Vagina (tissue), 2 donors: ENCODE results near the gene WTIP. TPM values are rescaled to one million over a fixed set of nuclear protein-coding genes. Genes with fewer than 3 reads are reported as not detected.

Experiments
- DNase-seq, 2 donors: peaks; one replicate each; pipeline ENCODE4 v3.0.0-alpha.2; 2017; ENCODE audit errors: extremely low spot score in 2 of 2
- H3K27ac ChIP-seq: fragments of 200-600 bp; sonication (generic); one replicate; pipeline ENCODE4 v1.5.1; 2019
- H3K27me3 ChIP-seq: fragments of 200-600 bp; sonication (generic); one replicate; pipeline ENCODE4 v1.5.1; 2019
- H3K36me3 ChIP-seq, 2 donors: fragments of 200-600 bp; sonication (generic); one replicate each; pipeline ENCODE4 v1.5.1; 2017 to 2019
- H3K4me1 ChIP-seq: fragments of 200-600 bp; sonication (generic); one replicate; pipeline ENCODE4 v1.5.1; 2019
- H3K4me3 ChIP-seq, 2 donors: fragments of 200-600 bp; sonication (generic); 1 replicate in 1 of 2; 2 replicates in 1 of 2; pipeline ENCODE4 v1.5.1; 2016 to 2019
- H3K9me3 ChIP-seq: fragments of 200-600 bp; sonication (generic); one replicate; pipeline ENCODE4 v1.5.1; 2019
- POLR2A ChIP-seq, 2 donors: fragments of 450-650 bp; IDR thresholded peaks; one replicate each; pipeline ENCODE4 v1.6.1; 2017; ENCODE audit warnings: antibody characterized with exemption in 2 of 2, mild to moderate bottlenecking in 2 of 2, moderate library complexity in 2 of 2
- POLR2AphosphoS5 ChIP-seq, 2 donors: sonication (generic); formaldehyde crosslinking; IDR thresholded peaks; one replicate each; pipeline ENCODE4 v1.9.0; 2017; ENCODE audit warnings: antibody characterized with exemption in 2 of 2, mild to moderate bottlenecking in 2 of 2, low read depth in 1 of 2; ENCODE audit not compliant: insufficient read depth in 1 of 2
- intact Hi-C: fragments of 100-400 bp; cut with DNase I; formaldehyde crosslinking; loops from one replicate; pipeline ENCODE4 v1.15.1; 2023
- total RNA-seq: library from RNA; depleted of rRNA; stranded (reverse); fragments of >200 nt; gene quantifications from one replicate; pipeline ENCODE4 v1.2.3, GENCODE V29; 2016
- TF ChIP-seq, protein P1 (sequence below), 3 experiments: fragments of 450-650 bp in 2 of 3; fragments of 200-600 bp in 1 of 3; sonication (generic) in 1 of 3; IDR thresholded peaks; one replicate each; pipeline ENCODE4 v1.5.1; 2017 to 2019; ENCODE audit warnings: antibody characterized with exemption in 3 of 3, mild to moderate bottlenecking in 2 of 3, moderate library complexity in 2 of 3

The WTIP gene
- 7.6 TPM for total RNA-seq

DNA sequence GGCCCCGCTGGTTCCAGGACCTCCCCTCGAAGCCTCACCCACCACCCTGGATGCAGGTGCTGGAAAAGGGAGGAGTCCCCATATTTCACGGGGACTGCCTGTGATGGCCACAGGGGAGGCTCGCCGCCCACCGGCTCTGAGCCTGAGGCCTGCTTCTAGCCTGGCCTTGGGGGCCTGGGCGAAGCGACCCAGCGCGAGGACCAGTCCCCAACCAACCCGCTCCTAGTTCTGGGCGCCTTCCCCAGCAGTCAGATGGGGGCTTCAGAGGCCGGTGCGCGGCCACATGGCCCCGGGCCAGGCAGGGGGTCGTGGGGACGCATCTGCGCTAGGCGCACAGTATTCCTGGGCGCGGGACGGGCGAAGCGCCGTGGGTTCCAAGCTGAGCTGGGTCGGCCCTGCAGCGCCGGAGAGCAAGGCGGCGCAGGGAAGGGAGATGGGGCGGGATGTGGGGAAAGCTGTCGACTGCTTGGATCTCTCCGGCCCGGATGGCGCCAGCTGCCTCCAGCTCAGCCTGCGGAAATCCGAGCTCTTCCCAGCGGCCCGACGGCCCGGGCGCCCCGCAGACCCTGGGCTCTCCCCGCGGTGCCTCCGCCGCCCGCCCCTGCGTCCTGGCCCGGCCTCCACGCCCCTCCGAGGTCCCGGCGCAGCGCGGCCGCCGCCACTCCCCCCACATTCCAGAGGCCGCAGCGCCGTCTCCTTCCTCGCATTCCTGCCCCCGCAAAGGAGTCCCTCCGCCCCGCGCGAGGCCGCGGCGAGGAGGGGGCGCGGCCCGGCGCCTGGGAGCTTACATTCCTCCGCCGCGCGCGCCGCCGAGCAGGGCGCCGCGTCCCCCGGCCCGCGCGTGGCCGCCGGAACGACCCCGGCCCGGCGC lies at the start of gene WTIP:
Gene WTIP (plus strand): TSS at position 788 of the 871 bp plus-strand sequence. CDS start 217 bp downstream, outside the sequence.
- Histone ChIP-seq H3K27ac (peak within 1 kb of the TSS; percentile 85), H3K4me3 (peak within 1 kb of the TSS; percentile 63 to 87), H3K4me1 (peaks cover 29% of the 10 kb centered on the region), H3K36me3 (no peaks in the 10 kb centered on the region), H3K9me3 (no peaks in the 10 kb centered on the region), H3K27me3 (no peaks in the 10 kb centered on the region)
- no peak for DNase-seq
- intact Hi-C loops, result no loop called here
- TF ChIP-seq POLR2AphosphoS5 (IDR thresholded peaks at IDR 0.05; ENCODE audit: insufficient read depth in 1 of 2, low read depth in 1 of 2), result peak in 1 of 2 donors; percentile 42
- TF ChIP-seq, protein P1, sequence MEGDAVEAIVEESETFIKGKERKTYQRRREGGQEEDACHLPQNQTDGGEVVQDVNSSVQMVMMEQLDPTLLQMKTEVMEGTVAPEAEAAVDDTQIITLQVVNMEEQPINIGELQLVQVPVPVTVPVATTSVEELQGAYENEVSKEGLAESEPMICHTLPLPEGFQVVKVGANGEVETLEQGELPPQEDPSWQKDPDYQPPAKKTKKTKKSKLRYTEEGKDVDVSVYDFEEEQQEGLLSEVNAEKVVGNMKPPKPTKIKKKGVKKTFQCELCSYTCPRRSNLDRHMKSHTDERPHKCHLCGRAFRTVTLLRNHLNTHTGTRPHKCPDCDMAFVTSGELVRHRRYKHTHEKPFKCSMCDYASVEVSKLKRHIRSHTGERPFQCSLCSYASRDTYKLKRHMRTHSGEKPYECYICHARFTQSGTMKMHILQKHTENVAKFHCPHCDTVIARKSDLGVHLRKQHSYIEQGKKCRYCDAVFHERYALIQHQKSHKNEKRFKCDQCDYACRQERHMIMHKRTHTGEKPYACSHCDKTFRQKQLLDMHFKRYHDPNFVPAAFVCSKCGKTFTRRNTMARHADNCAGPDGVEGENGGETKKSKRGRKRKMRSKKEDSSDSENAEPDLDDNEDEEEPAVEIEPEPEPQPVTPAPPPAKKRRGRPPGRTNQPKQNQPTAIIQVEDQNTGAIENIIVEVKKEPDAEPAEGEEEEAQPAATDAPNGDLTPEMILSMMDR (IDR thresholded peaks at IDR 0.05), result no peak

DNA sequence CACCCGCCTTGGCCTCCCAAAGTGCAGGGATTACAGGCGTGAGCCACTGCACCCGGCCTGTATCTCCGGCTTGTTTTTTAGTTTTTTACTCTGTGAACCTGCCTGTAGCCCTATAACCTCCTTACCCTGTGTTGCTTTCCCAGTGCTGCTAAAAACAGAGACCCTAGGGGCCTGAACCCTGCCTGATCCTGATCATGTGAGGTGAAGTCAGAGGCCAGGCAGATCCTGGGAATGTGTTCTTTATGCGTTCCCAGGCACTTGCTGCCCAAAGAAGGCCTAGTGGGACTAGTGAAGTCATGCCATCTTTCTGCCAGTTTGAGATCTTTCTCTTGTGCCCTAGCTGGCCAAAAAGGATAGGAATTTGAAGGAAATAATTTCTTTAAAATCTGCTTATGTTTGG lies 48.8 kb upstream of the WTIP start:
- peak in 1 of 2 donors; percentile 44 for TF ChIP-seq POLR2AphosphoS5 (IDR thresholded peaks at IDR 0.05; ENCODE audit: insufficient read depth in 1 of 2, low read depth in 1 of 2)
- no peak for TF ChIP-seq POLR2A (IDR thresholded peaks at IDR 0.05)
- TF ChIP-seq, protein P1 (IDR thresholded peaks at IDR 0.05), result no peak
- peaks cover 0 to 40% of the 10 kb centered on the region in 2 donors for H3K36me3 ChIP-seq
- H3K27ac ChIP-seq, result peak overlapping the region; percentile 78
- H3K4me1 ChIP-seq, result peaks cover 44% of the 10 kb centered on the region
- H3K9me3 ChIP-seq, result no peaks in the 10 kb centered on the region
- DNase-seq, result no peak
- no peaks in the 10 kb centered on the region for H3K27me3 ChIP-seq
- intact Hi-C loops, result loop anchor here (5.0 kb wide), 1 partner anchor 45 kb away; no protein-coding TSS in a partner anchor
- H3K4me3 ChIP-seq, result no peak overlapping the region

DNA sequence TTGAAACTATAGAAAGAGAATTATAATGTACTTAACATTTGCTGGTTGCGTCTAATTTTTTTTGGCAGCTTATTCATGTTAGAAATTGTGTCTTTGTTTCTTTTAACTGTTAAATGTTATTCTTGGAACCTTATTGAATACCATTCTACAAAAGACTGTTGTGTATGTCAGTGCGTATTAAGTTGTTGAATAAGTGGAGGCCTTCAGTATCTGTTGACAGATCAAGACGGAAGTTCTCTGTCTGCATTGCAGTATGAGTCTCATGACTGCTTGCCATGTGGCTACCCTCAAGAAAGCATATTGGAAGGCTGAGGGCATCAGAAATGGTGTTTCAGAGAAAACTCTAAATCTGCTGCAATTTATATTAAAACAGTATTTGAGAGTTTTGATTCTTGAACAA lies 44.8 kb upstream of the WTIP start:
- Histone ChIP-seq H3K4me3 (no peak overlapping the region), H3K9me3 (no peaks in the 10 kb centered on the region), H3K27me3 (no peaks in the 10 kb centered on the region), H3K27ac (no peak overlapping the region), H3K4me1 (peaks cover 14% of the 10 kb centered on the region), H3K36me3 (peaks cover 0 to 66% of the 10 kb centered on the region in 2 donors)
- intact Hi-C loops, result no loop called here
- DNase-seq, result no peak
- TF ChIP-seq POLR2AphosphoS5 (IDR thresholded peaks at IDR 0.05; ENCODE audit: insufficient read depth in 1 of 2, low read depth in 1 of 2), result no peak
- no peak for TF ChIP-seq POLR2A (IDR thresholded peaks at IDR 0.05)
- TF ChIP-seq, protein P1 (IDR thresholded peaks at IDR 0.05), result no peak

DNA sequence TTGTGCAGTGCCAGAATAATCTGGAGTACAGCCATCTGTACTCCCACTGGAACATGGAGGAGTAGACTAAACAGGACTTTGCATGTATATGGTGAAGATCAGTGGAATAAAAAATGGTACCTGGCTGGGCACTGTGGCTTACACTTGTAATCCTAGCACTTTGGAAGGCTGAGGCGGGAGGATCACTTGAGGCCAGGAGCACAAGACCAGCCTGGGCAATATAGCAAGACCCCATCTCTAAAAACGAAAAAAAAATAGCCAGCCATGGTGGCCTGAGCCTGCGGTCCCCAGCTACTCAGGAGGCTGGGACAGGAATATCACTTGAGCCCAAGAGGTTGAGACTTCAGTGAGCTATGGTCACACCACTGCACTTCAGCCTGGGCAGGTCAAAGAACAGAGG lies 33.4 kb upstream of the WTIP start:
- DNase-seq, result no peak
- H3K4me1 ChIP-seq, result no peaks in the 10 kb centered on the region
- no peak overlapping the region for H3K27ac ChIP-seq
- no peaks in the 10 kb centered on the region for H3K9me3 ChIP-seq
- intact Hi-C loops, result no loop called here
- H3K36me3 ChIP-seq, result peaks cover 0 to 90% of the 10 kb centered on the region in 2 donors
- no peaks in the 10 kb centered on the region for H3K27me3 ChIP-seq
- TF ChIP-seq POLR2AphosphoS5 (IDR thresholded peaks at IDR 0.05; ENCODE audit: insufficient read depth in 1 of 2, low read depth in 1 of 2), result no peak
- TF ChIP-seq POLR2A (IDR thresholded peaks at IDR 0.05), result no peak
- TF ChIP-seq, protein P1 (IDR thresholded peaks at IDR 0.05), result no peak
- H3K4me3 ChIP-seq, result no peak overlapping the region

DNA sequence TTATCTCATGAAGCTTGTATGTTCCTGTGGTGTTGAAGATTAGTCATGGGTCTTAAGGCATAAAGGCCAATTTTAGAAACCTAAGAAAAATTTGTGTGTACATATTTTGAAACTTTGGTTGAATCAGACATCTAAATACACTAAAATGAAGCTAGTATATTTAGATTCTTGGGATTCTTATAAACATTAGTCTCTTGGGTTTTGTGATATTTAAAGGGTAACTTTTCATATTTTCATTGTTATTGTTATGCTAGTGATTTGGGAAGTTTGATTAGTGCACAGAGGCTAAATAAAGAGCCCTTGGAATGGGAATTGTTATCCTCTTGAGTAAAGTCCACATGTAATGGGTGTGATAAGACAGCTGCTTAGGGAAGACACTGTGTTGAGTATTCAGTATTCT lies 28.8 kb upstream of the WTIP start:
- DNase-seq, result no peak
- Histone ChIP-seq H3K36me3 (peaks cover 0 to 82% of the 10 kb centered on the region in 2 donors), H3K27ac (no peak overlapping the region), H3K9me3 (no peaks in the 10 kb centered on the region), H3K4me3 (no peak overlapping the region), H3K27me3 (no peaks in the 10 kb centered on the region), H3K4me1 (no peaks in the 10 kb centered on the region)
- intact Hi-C loops, result no loop called here
- TF ChIP-seq, protein P1 (IDR thresholded peaks at IDR 0.05), result no peak
- TF ChIP-seq POLR2A (IDR thresholded peaks at IDR 0.05), result no peak
- no peak for TF ChIP-seq POLR2AphosphoS5 (IDR thresholded peaks at IDR 0.05; ENCODE audit: insufficient read depth in 1 of 2, low read depth in 1 of 2)
